Measurements from ENCODE around the gene SHD.
"Not testable (repeated sequence)": the region's sequence is repeated elsewhere in the genome, so short reads cannot be mapped to it uniquely, and the experiment has no call there.

The SHD gene

GRCh38 chr19:4278419-4279266 is at the start of gene SHD:
Gene SHD, plus strand, starts transcription at chr19:4279266. Its CDS starts 798 bp downstream, at chr19:4280064.
- peak in 1 of 2 experiments; percentile 26 for DNase-seq

- DNase-seq: not testable (repeated sequence)
Measured at GRCh38 chr19:4230237-4230636, 48.8 kb upstream of the SHD start.

GRCh38 chr19:4231521-4231920 is 47.5 kb upstream of the SHD start:
- DNase-seq: not testable (repeated sequence)

- not testable (repeated sequence) for DNase-seq
Measured at GRCh38 chr19:4232139-4232538, 46.9 kb upstream of the SHD start.

- peak in 1 of 2 experiments; percentile 22 for DNase-seq
Measured at GRCh38 chr19:4232614-4233281, 46.3 kb upstream of the SHD start.

GRCh38 chr19:4233282-4233853 is 45.7 kb upstream of the SHD start:
- DNase-seq: peak in 1 of 2 experiments; percentile 38

GRCh38 chr19:4234142-4234861 is 44.8 kb upstream of the SHD start:
- DNase-seq: peak in 1 of 2 experiments; percentile 31

- peak in 1 of 2 experiments; percentile 23 for DNase-seq
Measured at GRCh38 chr19:4234862-4235201, 44.2 kb upstream of the SHD start.

GRCh38 chr19:4237510-4237909 is 41.6 kb upstream of the SHD start:
- DNase-seq: not testable (repeated sequence)

GRCh38 chr19:4238831-4239230 is 40.2 kb upstream of the SHD start:
- DNase-seq: no peak

GRCh38 chr19:4241824-4242430 is 37.1 kb upstream of the SHD start:
- no peak for DNase-seq

- not testable (repeated sequence) for DNase-seq
Measured at GRCh38 chr19:4245938-4246337, 33.1 kb upstream of the SHD start.

- peak; percentile 97 to 99 for DNase-seq
Measured at GRCh38 chr19:4246767-4247593, 32.1 kb upstream of the SHD start, which contains the start of gene YJU2. Gene YJU2, plus strand, starts transcription at chr19:4247080. Its CDS starts 67 bp downstream, at chr19:4247147.

GRCh38 chr19:4256563-4256962 is 22.5 kb upstream of the SHD start:
- DNase-seq: no peak

- no peak for DNase-seq
Measured at GRCh38 chr19:4257025-4257424, 22.0 kb upstream of the SHD start.

- DNase-seq: no peak
Measured at GRCh38 chr19:4258181-4258580, 20.9 kb upstream of the SHD start.

GRCh38 chr19:4260613-4261191 is 18.4 kb upstream of the SHD start:
- no peak for DNase-seq

GRCh38 chr19:4264812-4265211 is 14.3 kb upstream of the SHD start:
- DNase-seq: no peak

- DNase-seq: no peak
Measured at GRCh38 chr19:4266253-4267000, 12.6 kb upstream of the SHD start.

GRCh38 chr19:4267101-4267900 is 11.8 kb upstream of the SHD start:
- DNase-seq: peak; percentile 26 to 55
